ENCODE data around the gene DLX3.

Gene DLX3

DNA sequence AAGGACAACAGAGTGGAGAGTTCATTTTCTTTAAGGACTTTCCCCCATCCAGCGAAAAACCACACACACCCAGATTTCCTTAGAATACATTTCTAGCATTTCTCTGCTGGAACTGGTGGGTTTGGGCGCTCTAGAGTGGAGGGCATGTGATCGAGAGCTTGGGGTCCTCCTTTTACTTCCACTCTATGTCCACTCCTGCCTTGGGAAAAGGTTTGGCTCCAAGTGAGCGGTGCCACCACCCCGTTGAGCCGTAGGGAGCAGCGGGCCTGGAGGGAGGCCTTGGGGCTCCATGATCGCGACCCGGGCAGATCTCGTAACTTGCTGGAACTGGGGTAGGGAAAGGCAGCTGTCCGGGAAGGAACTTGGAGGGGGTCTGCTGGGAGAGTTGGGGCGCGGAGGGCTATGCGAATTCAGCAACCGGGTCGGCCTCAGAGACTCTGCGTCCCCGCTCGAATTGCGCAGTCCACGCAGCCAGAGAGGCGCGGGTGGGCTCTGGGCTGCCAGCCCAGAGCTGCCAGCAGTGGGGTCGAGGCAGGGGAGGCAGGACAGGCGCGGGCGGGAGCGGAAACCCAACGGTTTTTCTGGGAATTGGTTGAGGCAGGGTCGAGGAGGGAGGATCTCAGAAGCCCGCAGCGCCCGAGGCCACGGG is 23.7 kb downstream of the DLX3 start:
- DNase-seq = no peak

DNA sequence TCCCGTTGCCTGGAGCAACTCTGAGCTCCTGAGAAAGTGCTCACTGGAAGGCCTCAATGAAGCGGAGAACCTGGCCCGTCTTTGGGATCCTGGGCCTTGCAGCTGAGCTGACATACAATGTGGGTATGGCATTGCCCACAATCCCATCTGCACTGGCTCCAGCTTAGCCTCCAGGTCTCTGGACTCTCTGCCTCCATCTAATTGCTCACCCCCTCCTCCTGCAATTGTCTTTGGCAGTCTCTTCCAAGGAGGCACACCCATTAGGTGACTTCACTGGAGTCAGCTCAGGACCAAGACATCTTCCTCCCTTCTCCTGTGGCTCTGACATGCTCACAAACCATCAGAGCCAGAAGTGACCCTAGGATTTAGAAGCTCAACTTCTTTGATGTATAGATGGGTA is 24.5 kb downstream of the DLX3 start:
- DNase-seq = no peak

DNA sequence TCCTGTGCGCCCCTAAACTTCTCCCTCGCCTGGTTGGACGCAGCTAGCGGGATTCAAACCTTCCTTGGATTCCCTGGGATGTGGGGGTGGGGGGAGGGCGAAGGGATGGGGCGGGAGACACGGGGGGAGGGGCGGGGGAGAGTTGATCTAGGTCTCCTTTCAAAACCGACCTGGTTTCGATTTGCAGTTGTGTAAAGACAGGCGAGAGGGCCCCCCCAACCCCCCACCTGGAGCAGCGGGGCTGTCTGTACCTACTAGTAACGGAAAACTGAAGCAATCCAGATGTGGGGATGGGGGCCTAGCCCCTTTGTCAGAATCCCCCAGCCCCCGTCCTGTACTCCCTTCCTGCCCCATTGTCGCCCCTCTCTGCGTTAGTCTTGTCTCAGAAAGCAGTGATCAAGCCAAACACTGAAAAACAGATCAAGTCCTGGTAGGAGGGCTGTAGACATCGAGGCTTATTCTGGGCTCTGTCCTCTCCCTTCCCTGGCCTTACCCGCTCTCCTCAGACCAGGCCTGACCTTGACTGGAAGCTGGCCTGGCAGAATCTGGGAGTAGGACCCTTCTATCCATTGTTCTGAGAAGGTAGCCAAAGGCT is 25.1 kb downstream of the DLX3 start:
- no peak for DNase-seq

DNA sequence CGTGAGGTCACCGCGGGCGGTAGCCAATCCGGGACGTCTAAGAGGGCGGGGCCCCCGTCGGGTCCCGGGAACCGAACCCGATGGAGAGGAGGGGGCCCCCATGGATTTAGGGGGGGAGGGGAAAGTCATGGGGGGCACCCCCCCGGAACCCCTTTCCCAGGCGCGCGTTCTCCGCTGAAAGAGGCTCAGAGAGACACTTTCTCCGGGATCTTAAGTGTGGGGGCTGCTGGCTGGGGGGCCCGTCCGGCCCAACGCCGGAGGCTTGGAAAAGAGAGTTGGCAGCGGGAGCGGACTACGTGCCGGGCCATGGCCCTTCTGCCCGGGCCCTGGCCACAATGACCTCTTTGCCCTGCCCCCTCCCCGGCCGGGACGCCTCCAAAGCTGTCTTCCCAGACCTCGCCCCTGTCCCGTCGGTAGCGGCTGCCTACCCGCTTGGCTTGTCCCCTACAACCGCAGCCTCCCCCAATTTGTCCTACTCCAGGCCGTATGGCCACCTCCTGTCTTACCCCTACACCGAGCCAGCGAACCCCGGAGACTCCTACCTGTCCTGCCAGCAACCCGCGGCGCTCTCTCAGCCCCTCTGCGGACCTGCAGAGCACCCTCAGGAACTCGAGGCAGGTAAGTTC is 25.8 kb downstream of the DLX3 start, which contains the start of gene DLX4:
TSS of gene DLX4 (plus strand) at position 57 of the 626 bp plus-strand sequence. CDS start at position 336, 279 bp downstream.
- peak; percentile 28 for DNase-seq

DNA sequence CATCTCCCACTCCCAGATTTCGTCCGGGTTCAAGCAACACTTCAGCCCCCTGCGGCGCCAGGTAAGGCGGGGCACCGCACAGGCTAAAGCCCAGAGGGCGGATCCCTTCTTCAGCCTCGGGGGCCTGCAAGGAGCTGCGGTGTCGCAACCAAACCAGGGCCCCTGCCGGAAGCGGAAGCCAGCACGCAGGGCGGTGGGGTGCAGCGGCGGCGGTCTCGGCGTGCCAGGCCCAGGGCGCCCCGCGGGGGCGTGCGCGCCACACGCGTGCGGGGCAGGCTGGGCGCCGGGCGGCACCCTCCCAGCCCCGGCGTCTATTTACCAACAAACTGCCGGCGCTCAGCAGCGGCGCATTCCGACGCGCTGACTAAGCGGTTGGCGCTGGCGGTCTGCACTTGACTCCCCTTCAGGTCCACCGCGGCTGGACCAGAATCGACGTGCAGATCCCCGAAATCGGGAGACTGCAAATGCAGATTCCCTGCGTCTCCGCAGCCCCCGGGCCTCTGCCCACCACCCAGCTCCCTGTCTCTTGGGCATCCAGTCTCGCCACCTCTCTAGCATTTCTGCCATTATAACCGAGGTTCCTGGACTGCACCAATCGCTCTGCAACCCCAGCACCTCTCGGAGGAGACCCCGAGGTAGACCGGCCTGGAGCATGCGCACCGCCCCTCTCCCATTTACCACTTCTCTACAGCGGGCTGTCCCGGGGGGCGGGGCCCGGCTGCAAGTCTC is 26.5 kb downstream of the DLX3 start:
- DNase-seq = peak; percentile 73

DNA sequence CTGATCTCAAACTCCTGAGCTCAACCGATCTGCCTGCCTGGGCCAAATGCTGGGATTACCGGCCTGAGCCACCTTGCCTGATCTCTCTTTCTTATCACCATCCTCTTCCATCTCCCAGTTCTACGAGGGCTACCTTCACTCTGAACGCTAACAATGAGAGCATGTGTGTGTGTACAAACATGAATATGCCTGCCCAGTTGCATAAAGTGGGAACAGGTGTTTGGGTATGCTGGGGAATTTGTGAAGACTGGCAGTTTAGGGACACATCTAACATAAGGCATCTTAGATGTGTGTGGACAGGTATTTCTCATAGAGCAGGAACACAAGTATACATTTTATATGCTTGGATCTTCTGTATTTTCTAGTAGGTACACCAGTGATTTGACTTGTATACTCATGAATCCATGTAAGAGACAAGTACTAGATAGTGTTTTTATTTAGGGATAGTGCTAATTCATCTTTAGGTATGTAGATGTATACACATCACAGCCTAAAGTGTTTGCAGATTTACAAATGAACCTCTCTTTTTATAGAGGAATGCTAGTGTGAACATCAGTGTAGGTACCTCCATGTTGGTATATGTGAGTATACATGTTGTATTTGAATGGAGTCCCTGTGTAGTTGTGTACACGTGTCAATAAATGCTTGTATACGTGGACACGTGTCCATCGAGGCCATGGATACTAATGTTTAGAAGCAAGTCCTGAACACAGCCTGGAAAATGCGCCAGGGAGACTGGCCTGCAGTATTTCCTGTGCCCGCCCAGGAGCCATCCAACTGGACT is 27.2 kb downstream of the DLX3 start:
- DNase-seq = peak; percentile 58

DNA sequence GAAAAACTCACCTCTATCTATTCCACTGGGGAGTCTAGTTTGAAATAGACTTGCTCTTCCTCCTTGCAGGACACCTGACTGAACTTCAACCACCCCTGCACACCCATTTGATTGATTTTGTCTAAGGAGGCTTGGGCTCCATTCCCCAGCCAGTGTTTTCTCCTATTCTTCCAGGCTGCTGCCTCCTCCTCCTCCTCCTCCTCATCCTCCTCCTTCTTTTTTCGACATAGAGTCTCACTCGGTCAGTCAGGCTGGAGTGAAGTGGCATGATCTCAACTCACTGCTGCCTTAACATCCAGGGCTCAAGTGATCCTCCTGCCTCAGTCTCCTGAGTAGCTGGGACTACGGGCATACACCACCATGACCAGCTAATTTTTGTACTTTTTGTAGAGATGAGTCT is 27.8 kb downstream of the DLX3 start:
- no peak for DNase-seq

DNA sequence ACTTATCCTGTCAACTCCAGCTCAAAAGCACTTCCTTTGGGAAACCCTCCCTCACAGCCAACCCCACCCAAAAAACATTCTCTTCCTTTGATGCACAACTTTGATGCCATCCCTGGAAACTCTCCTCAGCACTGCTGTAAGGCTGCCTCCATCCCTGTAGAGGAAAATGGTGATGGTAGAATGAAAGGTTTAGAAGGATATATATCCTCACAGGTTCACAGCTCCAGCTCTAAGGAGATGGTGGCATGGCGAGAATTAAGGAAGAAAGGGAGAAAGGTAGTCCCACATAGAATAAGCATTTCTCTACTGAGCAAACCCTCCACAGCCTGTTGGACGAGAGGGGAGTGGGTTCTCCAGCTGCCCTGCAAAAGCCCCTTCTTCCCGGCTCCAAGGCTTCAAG is 28.3 kb downstream of the DLX3 start:
- DNase-seq = no peak

DNA sequence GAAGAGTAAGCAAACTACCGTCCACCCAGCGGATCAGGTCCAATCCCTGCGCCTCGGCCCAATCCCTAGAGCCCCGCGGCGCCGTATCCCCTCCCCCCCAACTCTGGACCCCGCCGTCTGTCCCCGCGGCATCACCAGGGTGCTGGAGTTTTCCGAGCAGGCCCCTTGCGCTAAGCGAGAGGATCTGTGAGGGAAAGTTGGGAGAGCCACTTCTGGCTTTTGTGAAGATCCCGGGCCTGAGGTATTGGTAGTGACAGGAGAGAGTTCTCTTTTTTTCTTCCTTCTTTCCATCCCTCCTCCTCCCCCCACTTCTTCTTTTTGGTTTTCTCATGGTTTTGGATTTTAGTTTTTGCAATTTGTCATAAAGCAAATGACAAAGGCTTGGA is 29.5 kb downstream of the DLX3 start:
- DNase-seq = no peak

DNA sequence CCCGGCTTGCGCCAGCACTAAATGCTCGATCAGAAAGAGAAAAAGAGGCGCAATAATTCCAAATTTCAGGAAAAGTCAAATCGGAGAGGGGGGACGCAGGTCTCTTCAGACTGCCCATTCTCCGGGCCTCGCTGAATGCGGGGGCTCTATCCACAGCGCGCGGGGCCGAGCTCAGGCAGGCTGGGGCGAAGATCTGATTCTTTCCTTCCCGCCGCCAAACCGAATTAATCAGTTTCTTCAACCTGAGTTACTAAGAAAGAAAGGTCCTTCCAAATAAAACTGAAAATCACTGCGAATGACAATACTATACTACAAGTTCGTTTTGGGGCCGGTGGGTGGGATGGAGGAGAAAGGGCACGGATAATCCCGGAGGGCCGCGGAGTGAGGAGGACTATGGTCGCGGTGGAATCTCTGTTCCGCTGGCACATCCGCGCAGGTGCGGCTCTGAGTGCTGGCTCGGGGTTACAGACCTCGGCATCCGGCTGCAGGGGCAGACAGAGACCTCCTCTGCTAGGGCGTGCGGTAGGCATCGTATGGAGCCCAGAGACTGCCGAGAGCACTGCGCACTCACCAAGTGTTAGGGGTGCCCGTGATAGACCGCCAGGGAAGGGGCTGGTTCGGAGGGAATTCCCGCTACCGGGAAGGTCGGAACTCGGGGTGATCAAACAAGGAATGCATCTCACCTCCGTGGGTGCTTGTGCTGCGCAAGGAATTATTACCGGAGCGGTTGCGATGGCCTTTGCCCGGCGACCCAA is 30.1 kb downstream of the DLX3 start:
- no peak for DNase-seq

DNA sequence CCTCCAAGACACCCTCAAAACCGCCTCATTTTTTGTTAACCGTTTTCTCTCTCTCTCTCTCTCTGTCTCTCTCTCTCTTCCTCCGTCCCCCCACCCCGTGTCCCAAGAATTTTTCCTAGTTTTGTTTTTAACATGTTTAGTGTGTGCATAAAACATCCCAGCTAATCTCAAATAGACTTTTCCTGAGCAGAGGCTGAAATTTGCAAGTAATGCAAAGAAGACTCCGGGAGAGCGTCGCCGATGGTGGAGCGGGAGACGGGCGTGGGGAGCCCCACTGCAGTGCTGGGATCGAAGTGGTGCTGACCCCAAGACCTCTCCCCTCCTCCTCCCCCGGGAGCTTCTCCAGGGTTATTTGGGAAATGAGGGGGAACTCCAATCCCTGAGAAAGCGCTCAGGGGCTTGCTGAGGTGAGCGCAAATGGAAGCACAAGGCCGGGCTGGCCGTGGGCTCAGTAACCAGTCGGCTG is 30.7 kb downstream of the DLX3 start:
- DNase-seq = no peak

DNA sequence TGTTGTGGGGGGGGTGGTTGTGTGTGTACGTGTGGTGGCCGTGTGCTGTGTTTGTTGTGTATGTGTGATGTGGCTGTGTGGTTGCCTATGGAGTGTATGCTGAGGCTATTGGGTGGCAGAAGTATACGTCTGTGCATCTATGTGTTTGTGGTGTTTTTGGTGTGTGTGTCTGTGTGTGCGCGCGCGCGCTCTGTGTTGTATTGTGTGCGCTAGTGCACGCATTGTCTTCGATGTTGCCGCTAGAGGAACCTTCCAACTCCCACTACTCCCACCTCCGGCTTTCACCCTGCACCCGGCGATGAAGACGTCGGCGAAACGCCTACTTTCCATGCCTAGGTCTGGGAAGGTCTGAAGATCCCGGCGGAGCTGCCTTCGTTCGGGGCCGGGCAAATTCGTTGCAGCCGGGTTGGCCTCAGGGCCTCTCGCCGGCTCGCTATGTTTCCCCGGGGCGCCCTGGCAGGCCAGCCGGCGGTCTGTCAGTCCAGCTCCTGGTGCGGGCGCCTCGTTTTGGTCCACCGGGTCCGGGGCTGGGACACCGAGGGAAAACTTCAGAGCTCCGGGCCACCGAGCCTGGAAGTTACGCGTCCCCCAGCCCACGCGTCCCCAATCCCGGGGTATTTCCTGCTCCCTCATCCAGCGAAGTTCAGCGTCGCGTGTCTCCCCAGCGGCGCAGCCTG is 31.3 kb downstream of the DLX3 start:
- DNase-seq = peak; percentile 34

DNA sequence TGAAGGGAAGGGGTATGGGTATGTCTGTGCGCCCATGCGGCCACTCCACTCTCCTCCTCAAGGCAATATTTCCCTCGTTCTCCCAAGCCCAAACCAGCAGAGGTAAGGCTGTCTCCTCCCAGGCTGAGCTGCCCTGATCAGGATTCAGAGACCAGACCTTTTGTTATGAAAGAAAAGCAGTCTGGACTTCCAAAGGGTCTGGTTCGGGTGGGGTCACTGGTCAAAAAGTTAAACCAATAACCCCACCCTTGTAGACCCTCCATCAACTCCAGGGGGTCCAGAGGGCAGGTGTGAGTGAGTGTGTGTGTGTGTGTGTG is 31.8 kb downstream of the DLX3 start:
- DNase-seq = no peak

DNA sequence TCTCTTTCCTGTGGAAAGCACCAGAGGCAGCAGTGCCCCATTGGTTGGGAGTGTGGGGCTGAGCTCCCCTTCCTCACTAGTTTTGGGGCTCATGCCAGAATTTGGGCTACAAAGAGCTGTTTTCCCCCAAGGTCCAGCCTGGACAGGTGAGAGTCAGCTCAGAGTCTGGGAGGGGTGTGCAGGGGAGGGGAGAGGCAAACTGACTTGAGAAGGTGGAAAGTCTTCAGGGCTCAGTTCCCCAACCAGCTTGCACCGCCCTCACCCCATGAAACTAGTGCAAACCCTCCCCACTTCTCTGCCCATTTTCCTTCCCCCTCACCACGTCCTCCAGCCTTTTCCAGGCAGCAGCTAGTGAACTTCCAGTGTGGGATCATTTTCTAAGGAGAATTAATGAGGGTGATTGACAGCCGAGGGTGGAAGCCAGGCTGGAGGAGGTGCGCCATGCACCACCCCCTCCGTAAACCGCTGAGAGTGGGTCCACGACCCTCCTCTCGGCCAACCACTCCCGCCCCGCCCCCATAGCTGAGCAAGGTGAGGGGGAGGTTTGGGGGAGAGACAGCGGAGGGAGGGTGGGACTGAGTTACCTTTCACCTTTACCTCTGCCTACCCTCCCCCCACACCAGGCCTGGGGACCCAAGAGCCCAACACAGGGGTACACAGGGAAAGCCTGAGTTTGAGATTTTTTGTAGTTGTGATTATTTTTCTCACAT is 32.3 kb downstream of the DLX3 start:
- no peak for DNase-seq

DNA sequence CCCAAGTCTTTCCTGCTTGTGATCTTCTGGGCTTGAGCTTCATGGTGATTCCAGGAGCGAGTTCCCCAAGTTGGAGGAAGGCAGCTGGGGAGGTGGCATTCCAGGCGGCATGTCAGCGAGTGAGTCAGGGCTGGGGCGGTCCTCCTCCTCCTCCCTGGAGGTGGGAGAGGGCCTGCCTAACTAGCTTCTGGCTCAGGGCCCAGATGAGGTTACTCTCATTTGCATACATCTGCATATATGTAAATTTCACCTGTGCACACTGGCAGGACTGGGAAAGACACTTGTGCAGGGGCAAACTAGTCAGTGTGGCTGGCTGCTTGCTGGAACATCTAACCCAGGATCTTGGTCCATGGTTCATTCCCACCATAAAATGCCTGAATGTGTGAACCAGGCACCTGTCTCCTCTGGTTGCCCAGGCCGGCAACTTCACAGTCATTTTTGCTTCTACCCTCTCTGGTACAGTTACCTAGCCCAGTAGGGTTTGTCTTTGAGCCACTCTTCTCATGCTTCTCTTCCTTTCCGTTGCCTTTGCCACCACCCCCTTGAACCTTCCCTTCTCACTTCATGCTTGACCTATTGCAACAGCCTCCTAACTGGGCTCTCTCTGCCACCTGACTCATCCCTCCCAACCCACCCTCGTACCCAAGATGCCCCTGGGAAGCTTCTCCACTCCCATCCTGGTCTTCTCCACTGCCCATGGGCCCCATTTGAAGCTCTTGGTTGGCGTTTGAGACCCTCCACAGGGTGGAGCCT is 35.7 kb downstream of the DLX3 start:
- DNase-seq = no peak

DNA sequence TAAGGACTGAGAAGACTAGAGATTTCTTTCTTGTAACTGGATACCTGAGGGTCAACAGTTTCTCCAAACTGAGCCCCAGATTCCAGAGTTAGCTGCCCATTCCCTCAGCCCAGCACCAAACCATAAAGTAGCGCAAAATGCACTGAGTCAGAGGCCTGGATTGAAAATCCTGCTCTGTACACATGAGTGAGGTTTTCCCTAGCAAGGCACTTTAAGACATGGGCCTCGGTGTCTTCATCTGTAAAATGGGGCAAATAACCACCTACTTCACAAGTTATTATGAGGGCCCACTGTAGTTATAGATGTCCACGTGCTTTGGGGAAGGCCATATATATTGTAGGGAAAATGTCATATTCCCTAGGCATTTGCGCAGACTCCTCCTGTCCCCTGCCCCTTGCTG is 36.3 kb downstream of the DLX3 start:
- no peak for DNase-seq

DNA sequence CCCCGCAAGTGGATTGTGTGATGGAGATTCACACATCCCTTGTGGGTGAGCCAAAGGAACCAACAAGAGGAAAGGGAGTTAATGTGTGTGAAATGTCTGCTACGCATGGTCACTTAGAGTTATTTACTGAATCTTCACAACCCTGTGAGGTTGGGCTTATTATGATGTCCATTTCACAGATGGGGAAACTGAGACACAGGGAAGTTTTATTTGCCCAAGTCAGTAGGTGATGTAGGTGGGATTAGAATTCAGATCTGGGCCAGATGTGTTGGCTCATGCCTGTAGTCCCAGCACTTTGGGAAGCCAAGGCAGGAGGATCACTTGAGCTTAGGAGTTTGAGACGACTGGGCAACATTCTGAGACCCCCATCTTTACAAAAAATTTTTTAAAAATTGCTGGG is 37.7 kb downstream of the DLX3 start:
- DNase-seq = no peak

DNA sequence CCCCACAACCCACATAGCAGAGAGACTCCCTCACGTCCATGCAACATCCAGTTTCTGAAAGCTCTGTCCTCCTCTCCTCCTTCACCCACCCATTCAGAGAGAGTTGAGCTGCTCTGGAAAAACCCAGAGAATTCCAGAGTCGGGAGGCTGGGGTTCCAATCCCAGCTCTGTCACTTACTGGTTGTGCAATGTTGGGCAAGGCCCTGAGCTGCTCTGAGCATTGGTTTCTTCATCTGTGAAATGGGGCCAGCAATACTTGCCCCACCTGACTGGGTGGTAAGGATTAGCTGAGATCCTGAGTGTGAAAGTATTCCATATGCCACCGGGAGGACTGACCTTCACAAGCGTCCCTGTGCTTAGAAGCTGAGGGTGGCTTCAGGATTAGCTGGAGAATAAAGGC is 38.2 kb downstream of the DLX3 start:
- no peak for DNase-seq

DNA sequence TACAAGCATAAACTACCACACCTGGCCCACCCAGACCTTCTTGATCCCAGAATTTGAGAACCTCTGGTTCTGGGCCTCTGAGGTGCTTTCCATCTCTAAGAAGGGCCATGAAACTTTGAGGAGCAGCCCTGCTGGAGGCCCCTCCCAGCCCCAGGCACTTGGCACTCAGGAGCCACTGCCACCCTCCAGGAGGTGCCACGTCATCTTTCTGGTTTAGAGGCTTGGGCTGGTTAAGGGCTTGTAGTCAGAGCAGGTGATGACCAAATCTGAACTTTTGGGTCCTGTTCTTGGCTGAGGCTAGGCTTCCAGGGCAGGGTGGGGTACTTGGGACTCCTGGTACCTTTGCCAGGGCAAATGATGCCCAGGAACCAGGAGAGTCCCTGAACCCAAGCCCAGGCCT is 39.9 kb downstream of the DLX3 start:
- DNase-seq = no peak

DNA sequence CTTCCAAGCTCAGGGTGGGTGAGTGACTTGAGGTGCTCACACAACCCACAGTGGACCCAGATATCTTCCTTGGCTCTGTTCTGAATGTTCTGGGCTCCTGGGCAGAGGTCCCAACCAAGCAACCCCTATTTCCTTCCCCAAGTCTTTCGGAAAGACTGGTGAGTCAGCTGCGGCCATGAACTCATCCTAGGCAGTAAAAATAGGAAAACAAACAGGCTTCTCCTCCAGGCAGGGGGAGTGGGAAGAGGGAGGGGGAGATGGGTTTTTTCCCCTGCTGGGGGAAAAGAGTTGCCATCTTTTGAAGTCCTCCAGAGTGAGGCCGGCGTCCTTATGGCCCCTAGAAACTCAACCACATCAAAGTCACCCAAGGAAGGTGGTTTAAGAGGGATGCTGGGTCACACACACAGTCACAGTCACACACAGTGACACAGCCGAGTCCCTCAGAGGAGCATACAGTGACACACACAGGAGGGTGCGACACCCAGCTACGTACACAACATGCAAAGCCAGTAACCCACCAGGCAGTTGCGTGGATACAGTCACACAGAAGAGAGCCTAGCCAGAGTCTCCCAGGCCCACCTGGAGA is 42.0 kb downstream of the DLX3 start:
- no peak for DNase-seq

Measured in DMS53 (cell line).